Measurements from ENCODE around the gene ZNF827.

DNA sequence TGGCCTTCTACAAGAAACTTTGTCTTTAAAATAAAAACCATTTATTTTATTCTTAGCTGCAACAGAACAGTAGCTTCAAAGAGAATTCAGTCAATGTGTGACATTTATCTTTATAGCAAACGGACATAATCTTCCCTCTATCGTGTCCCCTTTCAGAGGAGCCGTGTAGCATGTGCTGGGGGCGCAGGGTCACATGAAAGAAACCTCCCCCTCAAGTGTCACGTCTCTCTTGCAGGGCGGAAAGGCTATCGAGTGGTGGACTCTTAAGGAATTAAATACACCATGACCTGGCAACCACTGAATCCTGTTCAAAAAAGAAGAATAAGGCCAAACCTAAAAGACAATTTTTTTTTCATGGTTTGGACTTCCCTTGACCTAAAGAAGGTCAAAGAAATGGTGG, 40.2 kb downstream of the ZNF827 start:
- TF ChIP-seq, protein P1, sequence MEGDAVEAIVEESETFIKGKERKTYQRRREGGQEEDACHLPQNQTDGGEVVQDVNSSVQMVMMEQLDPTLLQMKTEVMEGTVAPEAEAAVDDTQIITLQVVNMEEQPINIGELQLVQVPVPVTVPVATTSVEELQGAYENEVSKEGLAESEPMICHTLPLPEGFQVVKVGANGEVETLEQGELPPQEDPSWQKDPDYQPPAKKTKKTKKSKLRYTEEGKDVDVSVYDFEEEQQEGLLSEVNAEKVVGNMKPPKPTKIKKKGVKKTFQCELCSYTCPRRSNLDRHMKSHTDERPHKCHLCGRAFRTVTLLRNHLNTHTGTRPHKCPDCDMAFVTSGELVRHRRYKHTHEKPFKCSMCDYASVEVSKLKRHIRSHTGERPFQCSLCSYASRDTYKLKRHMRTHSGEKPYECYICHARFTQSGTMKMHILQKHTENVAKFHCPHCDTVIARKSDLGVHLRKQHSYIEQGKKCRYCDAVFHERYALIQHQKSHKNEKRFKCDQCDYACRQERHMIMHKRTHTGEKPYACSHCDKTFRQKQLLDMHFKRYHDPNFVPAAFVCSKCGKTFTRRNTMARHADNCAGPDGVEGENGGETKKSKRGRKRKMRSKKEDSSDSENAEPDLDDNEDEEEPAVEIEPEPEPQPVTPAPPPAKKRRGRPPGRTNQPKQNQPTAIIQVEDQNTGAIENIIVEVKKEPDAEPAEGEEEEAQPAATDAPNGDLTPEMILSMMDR (tag by site-specific recombination; IDR thresholded peaks at IDR 0.05): no peak
- TF ChIP-seq KLF9 (tag by site-specific recombination; IDR thresholded peaks at IDR 0.05; ENCODE audit: low read depth): no peak
- TF ChIP-seq, protein P2, sequence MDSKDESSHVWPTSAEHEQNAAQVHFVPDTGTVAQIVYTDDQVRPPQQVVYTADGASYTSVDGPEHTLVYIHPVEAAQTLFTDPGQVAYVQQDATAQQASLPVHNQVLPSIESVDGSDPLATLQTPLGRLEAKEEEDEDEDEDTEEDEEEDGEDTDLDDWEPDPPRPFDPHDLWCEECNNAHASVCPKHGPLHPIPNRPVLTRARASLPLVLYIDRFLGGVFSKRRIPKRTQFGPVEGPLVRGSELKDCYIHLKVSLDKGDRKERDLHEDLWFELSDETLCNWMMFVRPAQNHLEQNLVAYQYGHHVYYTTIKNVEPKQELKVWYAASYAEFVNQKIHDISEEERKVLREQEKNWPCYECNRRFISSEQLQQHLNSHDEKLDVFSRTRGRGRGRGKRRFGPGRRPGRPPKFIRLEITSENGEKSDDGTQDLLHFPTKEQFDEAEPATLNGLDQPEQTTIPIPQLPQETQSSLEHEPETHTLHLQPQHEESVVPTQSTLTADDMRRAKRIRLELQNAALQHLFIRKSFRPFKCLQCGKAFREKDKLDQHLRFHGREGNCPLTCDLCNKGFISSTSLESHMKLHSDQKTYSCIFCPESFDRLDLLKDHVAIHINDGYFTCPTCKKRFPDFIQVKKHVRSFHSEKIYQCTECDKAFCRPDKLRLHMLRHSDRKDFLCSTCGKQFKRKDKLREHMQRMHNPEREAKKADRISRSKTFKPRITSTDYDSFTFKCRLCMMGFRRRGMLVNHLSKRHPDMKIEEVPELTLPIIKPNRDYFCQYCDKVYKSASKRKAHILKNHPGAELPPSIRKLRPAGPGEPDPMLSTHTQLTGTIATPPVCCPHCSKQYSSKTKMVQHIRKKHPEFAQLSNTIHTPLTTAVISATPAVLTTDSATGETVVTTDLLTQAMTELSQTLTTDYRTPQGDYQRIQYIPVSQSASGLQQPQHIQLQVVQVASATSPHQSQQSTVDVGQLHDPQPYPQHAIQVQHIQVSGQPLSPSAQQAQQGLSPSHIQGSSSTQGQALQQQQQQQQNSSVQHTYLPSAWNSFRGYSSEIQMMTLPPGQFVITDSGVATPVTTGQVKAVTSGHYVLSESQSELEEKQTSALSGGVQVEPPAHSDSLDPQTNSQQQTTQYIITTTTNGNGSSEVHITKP (tag by site-specific recombination; IDR thresholded peaks at IDR 0.05): no peak
- TF ChIP-seq, protein P3, sequence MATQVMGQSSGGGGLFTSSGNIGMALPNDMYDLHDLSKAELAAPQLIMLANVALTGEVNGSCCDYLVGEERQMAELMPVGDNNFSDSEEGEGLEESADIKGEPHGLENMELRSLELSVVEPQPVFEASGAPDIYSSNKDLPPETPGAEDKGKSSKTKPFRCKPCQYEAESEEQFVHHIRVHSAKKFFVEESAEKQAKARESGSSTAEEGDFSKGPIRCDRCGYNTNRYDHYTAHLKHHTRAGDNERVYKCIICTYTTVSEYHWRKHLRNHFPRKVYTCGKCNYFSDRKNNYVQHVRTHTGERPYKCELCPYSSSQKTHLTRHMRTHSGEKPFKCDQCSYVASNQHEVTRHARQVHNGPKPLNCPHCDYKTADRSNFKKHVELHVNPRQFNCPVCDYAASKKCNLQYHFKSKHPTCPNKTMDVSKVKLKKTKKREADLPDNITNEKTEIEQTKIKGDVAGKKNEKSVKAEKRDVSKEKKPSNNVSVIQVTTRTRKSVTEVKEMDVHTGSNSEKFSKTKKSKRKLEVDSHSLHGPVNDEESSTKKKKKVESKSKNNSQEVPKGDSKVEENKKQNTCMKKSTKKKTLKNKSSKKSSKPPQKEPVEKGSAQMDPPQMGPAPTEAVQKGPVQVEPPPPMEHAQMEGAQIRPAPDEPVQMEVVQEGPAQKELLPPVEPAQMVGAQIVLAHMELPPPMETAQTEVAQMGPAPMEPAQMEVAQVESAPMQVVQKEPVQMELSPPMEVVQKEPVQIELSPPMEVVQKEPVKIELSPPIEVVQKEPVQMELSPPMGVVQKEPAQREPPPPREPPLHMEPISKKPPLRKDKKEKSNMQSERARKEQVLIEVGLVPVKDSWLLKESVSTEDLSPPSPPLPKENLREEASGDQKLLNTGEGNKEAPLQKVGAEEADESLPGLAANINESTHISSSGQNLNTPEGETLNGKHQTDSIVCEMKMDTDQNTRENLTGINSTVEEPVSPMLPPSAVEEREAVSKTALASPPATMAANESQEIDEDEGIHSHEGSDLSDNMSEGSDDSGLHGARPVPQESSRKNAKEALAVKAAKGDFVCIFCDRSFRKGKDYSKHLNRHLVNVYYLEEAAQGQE (tag by site-specific recombination; IDR thresholded peaks at IDR 0.05): no peak

Measured in HEK293 (cell line).